A673 (cell line): ENCODE data around the gene LCN1. TPM values are rescaled to one million over a fixed set of nuclear protein-coding genes. Genes with fewer than 3 reads are reported as not detected.

Source experiments
- BruUV-seq: library from RNA; stranded (reverse); fragments of 400-500 nt; replicated peaks from 2 replicates; lab custom pipeline; 2021; lab: Mats Ljungman, UMichigan
- CTCF ChIA-PET: fragments of 300-600 bp; sonication (Branson Sonifier 250); formaldehyde crosslinking; loops from one replicate; lab custom pipeline; 2022; ENCODE audit warnings: antibody characterized with exemption; lab: Charles Lee
- POLR2A ChIA-PET: fragments of 300-600 bp; sonication (Branson Sonifier 250); formaldehyde crosslinking; loops from one replicate; lab custom pipeline; 2022; ENCODE audit warnings: antibody characterized with exemption; ENCODE audit not compliant: low non-redundant PET; lab: Charles Lee
- DNase-seq: peaks from one replicate; pipeline ENCODE4 v3.0.0-alpha.2; 2015; ENCODE audit warnings: low spot score
- H3K27ac ChIP-seq: fragments of 200-600 bp; sonication (generic); 2 replicates; pipeline ENCODE4 v1.5.1; 2016; ENCODE audit warnings: mixed run types, low read depth, mild to moderate bottlenecking, mixed read lengths, antibody characterized with exemption, low read length; ENCODE audit not compliant: poor library complexity, severe bottlenecking
- H3K27me3 ChIP-seq: fragments of 200-600 bp; sonication (generic); replicated peaks from 2 replicates; pipeline ENCODE4 v1.6.1; 2017; ENCODE audit warnings: mixed run types, low read depth, mild to moderate bottlenecking, mixed read lengths, antibody characterized with exemption, low read length; ENCODE audit not compliant: insufficient read depth, poor library complexity
- H3K36me3 ChIP-seq: fragments of 200-600 bp; sonication (generic); 2 replicates; pipeline ENCODE4 v1.6.1; 2016; ENCODE audit warnings: mixed run types, mild to moderate bottlenecking, mixed read lengths, antibody characterized with exemption, low read length; ENCODE audit not compliant: insufficient read depth, poor library complexity, severe bottlenecking
- H3K4me1 ChIP-seq: fragments of 200-600 bp; sonication (generic); 2 replicates; pipeline ENCODE4 v1.6.1; 2017; ENCODE audit warnings: mixed run types, mild to moderate bottlenecking, mixed read lengths, antibody characterized with exemption, low read length; ENCODE audit not compliant: insufficient read depth, poor library complexity, severe bottlenecking
- H3K4me3 ChIP-seq: fragments of 200-600 bp; sonication (generic); 2 replicates; pipeline ENCODE4 v1.5.1; 2016; ENCODE audit warnings: low read depth, mixed run types, mild to moderate bottlenecking, mixed read lengths, low read length; ENCODE audit not compliant: poor library complexity, severe bottlenecking
- H3K9me3 ChIP-seq: fragments of 200-600 bp; sonication (generic); 2 replicates; pipeline ENCODE4 v1.6.1; 2016; ENCODE audit warnings: mixed run types, low read depth, mild to moderate bottlenecking, mixed read lengths, antibody characterized with exemption, low read length; ENCODE audit not compliant: poor library complexity, severe bottlenecking
- EZH2 ChIP-seq: fragments of 200-600 bp; sonication (generic); IDR thresholded peaks from 2 replicates; pipeline ENCODE4 v1.6.1; 2017; ENCODE audit warnings: borderline replicate concordance, low read depth, mild to moderate bottlenecking, mixed read lengths, antibody characterized with exemption, low read length; ENCODE audit not compliant: poor library complexity, severe bottlenecking
- intact Hi-C: fragments of 100-400 bp; cut with micrococcal nuclease; formaldehyde crosslinking; loops from one replicate; pipeline ENCODE4 v1.10.0; 2022; ENCODE audit not compliant: unreplicated experiment
- total RNA-seq: library from RNA; stranded (reverse); gene quantifications from 2 replicates; pipeline ENCODE4 v1.2.3, GENCODE V29; 2021
- TF ChIP-seq, protein P1 (sequence below): fragments of 300-800, 200-600 bp; sonication (generic); conservative IDR thresholded peaks from 2 replicates; pipeline ENCODE4 v1.5.1; 2017; ENCODE audit warnings: low read depth, mild to moderate bottlenecking, antibody characterized with exemption, low read length, moderate library complexity, mixed read lengths

The LCN1 gene
- total RNA-seq, 1 experiment from 2014 or later, result not detected

DNA sequence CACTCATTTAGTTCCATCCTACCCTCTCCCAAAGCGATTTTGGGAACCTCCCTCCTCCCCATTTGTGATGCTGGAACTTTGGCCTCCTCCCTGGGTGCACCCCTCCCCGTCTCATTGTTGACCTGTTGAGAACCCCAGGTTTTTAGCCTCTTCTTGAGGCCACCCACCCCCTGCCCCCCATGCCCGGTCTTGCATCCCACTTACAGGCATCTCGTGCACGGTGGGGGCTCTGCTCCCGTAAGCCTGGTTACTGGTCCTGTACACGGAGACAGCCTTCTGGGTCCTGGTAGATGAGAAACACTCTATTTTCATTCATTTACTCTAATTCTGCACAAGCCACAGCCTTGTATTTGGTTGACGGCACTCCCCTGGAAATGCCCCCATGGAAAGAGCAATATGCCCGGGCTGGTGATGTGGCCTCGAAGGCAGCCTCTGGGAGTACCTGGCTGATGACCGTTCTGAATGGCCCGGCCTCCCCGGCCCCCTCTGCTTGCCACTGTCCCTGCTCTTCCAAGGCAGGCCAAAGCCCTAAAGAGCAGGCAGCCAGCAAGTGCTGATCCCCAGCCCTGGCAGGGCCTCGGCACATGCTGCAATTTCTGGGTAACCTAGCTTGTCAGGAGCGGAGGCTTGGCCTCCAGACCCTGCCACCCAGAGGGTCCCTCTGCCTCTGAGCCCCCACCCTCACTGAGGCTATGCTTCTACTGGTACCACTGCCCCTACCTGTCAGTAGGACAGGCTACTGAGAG, 22.7 kb upstream of the LCN1 start:
- POLR2A ChIA-PET, result no interaction called here
- no TSS peak for BruUV-seq
- intact Hi-C loops, result no loop called here

GRCh38 chr9:135499326-135500070, 21.7 kb upstream of the LCN1 start:
- Histone ChIP-seq H3K4me1 (peaks cover 12% of the 10 kb centered on the region), H3K27me3 (no peaks in the 10 kb centered on the region), H3K36me3 (peaks cover 29% of the 10 kb centered on the region), H3K9me3 (no peaks in the 10 kb centered on the region), H3K27ac (peak overlapping the region; percentile 94), H3K4me3 (peak overlapping the region; percentile 100)
- ChIA-PET CTCF (no interaction called here), POLR2A (no interaction called here)
- intact Hi-C loops, result no loop called here
- no TSS peak for BruUV-seq
- peak; percentile 94 for DNase-seq
- TF ChIP-seq EZH2, result no peak
- TF ChIP-seq, protein P1, sequence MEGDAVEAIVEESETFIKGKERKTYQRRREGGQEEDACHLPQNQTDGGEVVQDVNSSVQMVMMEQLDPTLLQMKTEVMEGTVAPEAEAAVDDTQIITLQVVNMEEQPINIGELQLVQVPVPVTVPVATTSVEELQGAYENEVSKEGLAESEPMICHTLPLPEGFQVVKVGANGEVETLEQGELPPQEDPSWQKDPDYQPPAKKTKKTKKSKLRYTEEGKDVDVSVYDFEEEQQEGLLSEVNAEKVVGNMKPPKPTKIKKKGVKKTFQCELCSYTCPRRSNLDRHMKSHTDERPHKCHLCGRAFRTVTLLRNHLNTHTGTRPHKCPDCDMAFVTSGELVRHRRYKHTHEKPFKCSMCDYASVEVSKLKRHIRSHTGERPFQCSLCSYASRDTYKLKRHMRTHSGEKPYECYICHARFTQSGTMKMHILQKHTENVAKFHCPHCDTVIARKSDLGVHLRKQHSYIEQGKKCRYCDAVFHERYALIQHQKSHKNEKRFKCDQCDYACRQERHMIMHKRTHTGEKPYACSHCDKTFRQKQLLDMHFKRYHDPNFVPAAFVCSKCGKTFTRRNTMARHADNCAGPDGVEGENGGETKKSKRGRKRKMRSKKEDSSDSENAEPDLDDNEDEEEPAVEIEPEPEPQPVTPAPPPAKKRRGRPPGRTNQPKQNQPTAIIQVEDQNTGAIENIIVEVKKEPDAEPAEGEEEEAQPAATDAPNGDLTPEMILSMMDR, result no peak

More for the DNA sequence above, 22.7 kb upstream of the LCN1 start:
- Histone ChIP-seq H3K27me3 (no peaks in the 10 kb centered on the region), H3K9me3 (no peaks in the 10 kb centered on the region), H3K4me3 (no peak overlapping the region), H3K36me3 (peaks cover 20% of the 10 kb centered on the region), H3K27ac (no peak overlapping the region), H3K4me1 (peaks cover 12% of the 10 kb centered on the region)
- DNase-seq, result no peak
- no peak for TF ChIP-seq EZH2
- TF ChIP-seq, protein P1, result no peak
- CTCF ChIA-PET, result no interaction called here

GRCh38 chr9:135500071-135500524, 21.1 kb upstream of the LCN1 start:
- Histone ChIP-seq H3K4me3 (peak overlapping the region; percentile 100), H3K27me3 (no peaks in the 10 kb centered on the region), H3K27ac (peak overlapping the region; percentile 94), H3K4me1 (peaks cover 12% of the 10 kb centered on the region), H3K36me3 (peaks cover 34% of the 10 kb centered on the region), H3K9me3 (no peaks in the 10 kb centered on the region)
- BruUV-seq, result no TSS peak
- intact Hi-C loops, result no loop called here
- TF ChIP-seq, protein P1, result no peak
- no peak for TF ChIP-seq EZH2
- ChIA-PET CTCF (no interaction called here), POLR2A (no interaction called here)
- no peak for DNase-seq
